Neural cell (in vitro differentiated cells): Measurements from ENCODE around the gene SUN5.

ENCODE experiments used
- EZH2 ChIP-seq: fragments of 200-600, 300-800 bp; shearing (Covaris generic), sonication (generic); IDR thresholded peaks from 2 replicates; pipeline ENCODE4 v1.6.1; 2014; ENCODE audit warnings: antibody characterized with exemption, low read length, borderline replicate concordance, mild to moderate bottlenecking; ENCODE audit not compliant: insufficient read depth, poor library complexity, severe bottlenecking
- SMC3 ChIP-seq: fragments of 450-650 bp; conservative IDR thresholded peaks from 2 replicates; pipeline ENCODE4 v1.6.1; 2014; ENCODE audit warnings: antibody characterized with exemption, mild to moderate bottlenecking, moderate library complexity; ENCODE audit not compliant: poor library complexity
- TF ChIP-seq, protein P1 (sequence below): fragments of 450-650 bp; IDR thresholded peaks from 2 replicates; pipeline ENCODE4 v1.5.1; 2014; ENCODE audit warnings: antibody characterized with exemption, mild to moderate bottlenecking, moderate library complexity; ENCODE audit not compliant: poor library complexity, severe bottlenecking
- TF ChIP-seq, protein P2 (sequence below): IDR thresholded peaks from 2 replicates; pipeline ENCODE4 v1.6.1; 2012; ENCODE audit warnings: borderline replicate concordance

DNA sequence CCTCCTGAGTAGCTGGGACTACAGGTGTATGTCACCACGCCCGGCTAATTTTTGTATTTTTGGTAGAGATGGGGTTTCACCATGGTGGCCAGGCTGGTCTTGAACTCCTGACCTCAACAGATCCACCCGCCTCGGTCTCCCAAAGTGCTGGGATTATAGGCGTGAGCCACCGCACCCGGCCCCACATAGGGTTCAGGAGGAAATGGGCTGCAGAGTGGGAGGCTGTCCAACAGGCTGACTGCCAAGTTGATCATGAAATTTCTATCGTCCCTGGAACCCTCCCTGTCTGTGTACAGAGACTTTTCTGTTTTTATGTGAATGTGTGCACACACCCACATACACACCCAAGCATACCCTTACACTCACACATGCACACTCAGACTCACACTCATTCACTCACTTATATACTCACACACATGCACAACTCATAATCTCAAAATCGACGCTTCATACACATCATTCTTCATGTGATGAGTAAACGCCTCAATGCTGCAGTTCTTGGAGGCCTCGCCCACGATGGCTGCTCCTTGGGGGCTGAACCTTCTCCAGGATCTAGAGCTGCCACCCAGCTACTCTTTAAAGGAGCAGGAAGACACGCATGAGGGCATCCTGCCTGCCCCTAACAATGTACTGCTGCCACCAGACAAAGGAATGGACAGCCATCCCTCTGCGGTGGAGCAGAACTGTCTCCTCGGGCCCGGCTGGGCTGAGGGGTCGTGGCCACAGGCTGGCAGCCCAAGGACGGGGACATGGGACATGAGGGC is 35.6 kb downstream of the SUN5 start:
- no peak for TF ChIP-seq SMC3
- TF ChIP-seq EZH2 = no peak
- TF ChIP-seq, protein P1, sequence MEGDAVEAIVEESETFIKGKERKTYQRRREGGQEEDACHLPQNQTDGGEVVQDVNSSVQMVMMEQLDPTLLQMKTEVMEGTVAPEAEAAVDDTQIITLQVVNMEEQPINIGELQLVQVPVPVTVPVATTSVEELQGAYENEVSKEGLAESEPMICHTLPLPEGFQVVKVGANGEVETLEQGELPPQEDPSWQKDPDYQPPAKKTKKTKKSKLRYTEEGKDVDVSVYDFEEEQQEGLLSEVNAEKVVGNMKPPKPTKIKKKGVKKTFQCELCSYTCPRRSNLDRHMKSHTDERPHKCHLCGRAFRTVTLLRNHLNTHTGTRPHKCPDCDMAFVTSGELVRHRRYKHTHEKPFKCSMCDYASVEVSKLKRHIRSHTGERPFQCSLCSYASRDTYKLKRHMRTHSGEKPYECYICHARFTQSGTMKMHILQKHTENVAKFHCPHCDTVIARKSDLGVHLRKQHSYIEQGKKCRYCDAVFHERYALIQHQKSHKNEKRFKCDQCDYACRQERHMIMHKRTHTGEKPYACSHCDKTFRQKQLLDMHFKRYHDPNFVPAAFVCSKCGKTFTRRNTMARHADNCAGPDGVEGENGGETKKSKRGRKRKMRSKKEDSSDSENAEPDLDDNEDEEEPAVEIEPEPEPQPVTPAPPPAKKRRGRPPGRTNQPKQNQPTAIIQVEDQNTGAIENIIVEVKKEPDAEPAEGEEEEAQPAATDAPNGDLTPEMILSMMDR = no peak
- TF ChIP-seq, protein P2, sequence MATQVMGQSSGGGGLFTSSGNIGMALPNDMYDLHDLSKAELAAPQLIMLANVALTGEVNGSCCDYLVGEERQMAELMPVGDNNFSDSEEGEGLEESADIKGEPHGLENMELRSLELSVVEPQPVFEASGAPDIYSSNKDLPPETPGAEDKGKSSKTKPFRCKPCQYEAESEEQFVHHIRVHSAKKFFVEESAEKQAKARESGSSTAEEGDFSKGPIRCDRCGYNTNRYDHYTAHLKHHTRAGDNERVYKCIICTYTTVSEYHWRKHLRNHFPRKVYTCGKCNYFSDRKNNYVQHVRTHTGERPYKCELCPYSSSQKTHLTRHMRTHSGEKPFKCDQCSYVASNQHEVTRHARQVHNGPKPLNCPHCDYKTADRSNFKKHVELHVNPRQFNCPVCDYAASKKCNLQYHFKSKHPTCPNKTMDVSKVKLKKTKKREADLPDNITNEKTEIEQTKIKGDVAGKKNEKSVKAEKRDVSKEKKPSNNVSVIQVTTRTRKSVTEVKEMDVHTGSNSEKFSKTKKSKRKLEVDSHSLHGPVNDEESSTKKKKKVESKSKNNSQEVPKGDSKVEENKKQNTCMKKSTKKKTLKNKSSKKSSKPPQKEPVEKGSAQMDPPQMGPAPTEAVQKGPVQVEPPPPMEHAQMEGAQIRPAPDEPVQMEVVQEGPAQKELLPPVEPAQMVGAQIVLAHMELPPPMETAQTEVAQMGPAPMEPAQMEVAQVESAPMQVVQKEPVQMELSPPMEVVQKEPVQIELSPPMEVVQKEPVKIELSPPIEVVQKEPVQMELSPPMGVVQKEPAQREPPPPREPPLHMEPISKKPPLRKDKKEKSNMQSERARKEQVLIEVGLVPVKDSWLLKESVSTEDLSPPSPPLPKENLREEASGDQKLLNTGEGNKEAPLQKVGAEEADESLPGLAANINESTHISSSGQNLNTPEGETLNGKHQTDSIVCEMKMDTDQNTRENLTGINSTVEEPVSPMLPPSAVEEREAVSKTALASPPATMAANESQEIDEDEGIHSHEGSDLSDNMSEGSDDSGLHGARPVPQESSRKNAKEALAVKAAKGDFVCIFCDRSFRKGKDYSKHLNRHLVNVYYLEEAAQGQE = no peak
